Trophoblast cell (in vitro differentiated cells and primary cell): Measurements from ENCODE around the gene FSTL4.

Source experiments
- DNase-seq, 2 donors: peaks; one replicate each; pipeline ENCODE4 v3.0.0-alpha.2; 2016
- H2AFZ ChIP-seq: 2 replicates; pipeline ENCODE4 v1.6.1; 2013; ENCODE audit warnings: low read length, moderate library complexity, mild to moderate bottlenecking; ENCODE audit not compliant: insufficient read depth, poor library complexity
- H2AK5ac ChIP-seq: 2 replicates; pipeline ENCODE4 v1.6.1; 2013; ENCODE audit warnings: mild to moderate bottlenecking, low read length
- H2BK120ac ChIP-seq: 2 replicates; pipeline ENCODE4 v1.6.1; 2013; ENCODE audit warnings: low read length, mild to moderate bottlenecking, moderate library complexity; ENCODE audit not compliant: insufficient read depth, poor library complexity
- H2BK12ac ChIP-seq: 2 replicates; pipeline ENCODE4 v1.6.1; 2013; ENCODE audit warnings: mild to moderate bottlenecking, low read length, moderate library complexity
- H2BK5ac ChIP-seq: 2 replicates; pipeline ENCODE4 v1.6.1; 2013; ENCODE audit warnings: low read length, low read depth, moderate library complexity, mild to moderate bottlenecking; ENCODE audit not compliant: poor library complexity
- H3K14ac ChIP-seq: 2 replicates; pipeline ENCODE4 v1.6.1; 2013; ENCODE audit warnings: mild to moderate bottlenecking, low read length
- H3K18ac ChIP-seq: 2 replicates; pipeline ENCODE4 v1.6.1; 2013; ENCODE audit warnings: mild to moderate bottlenecking, low read length
- H3K23ac ChIP-seq: 2 replicates; pipeline ENCODE4 v1.6.1; 2013; ENCODE audit warnings: low read length
- H3K27ac ChIP-seq: 2 replicates; pipeline ENCODE4 v1.5.1; 2013; ENCODE audit warnings: low read depth, mild to moderate bottlenecking, inconsistent platforms, low read length, moderate library complexity
- H3K27me3 ChIP-seq: 2 replicates; pipeline ENCODE4 v1.6.1; 2013; ENCODE audit warnings: inconsistent platforms, mild to moderate bottlenecking, low read length, moderate library complexity; ENCODE audit not compliant: insufficient read depth
- H3K36me3 ChIP-seq, 2 experiments: 1 replicate in 1 of 2; 2 replicates in 1 of 2; pipeline ENCODE4 v1.6.1; 2013; ENCODE audit warnings: low read length in 2 of 2, mild to moderate bottlenecking in 2 of 2, moderate library complexity in 1 of 2; ENCODE audit not compliant: insufficient read depth in 2 of 2, control insufficient read depth in 1 of 2
- H3K4ac ChIP-seq: 2 replicates; pipeline ENCODE4 v1.6.1; 2013; ENCODE audit warnings: low read depth, mild to moderate bottlenecking, low read length, moderate library complexity
- H3K4me1 ChIP-seq, 2 experiments: 1 replicate in 1 of 2; 2 replicates in 1 of 2; pipeline ENCODE4 v1.6.1; 2013; ENCODE audit warnings: low read length in 2 of 2, mild to moderate bottlenecking in 2 of 2, moderate library complexity in 1 of 2; ENCODE audit not compliant: insufficient read depth in 2 of 2, control insufficient read depth in 1 of 2
- H3K4me2 ChIP-seq: 2 replicates; pipeline ENCODE4 v1.6.1; 2013; ENCODE audit warnings: inconsistent platforms, mild to moderate bottlenecking, low read length, moderate library complexity
- H3K4me3 ChIP-seq: 2 replicates; pipeline ENCODE4 v1.5.1; 2013; ENCODE audit warnings: mild to moderate bottlenecking, low read depth, low read length, inconsistent platforms
- H3K79me1 ChIP-seq: one replicate; pipeline ENCODE4 v1.6.1; 2013; ENCODE audit warnings: low read length
- H3K79me2 ChIP-seq: 2 replicates; pipeline ENCODE4 v1.6.1; 2013; ENCODE audit warnings: low read length, mild to moderate bottlenecking; ENCODE audit not compliant: control insufficient read depth, insufficient read depth, poor library complexity
- H3K9ac ChIP-seq: 2 replicates; pipeline ENCODE4 v1.6.1; 2013; ENCODE audit warnings: mild to moderate bottlenecking, low read length
- H3K9me3 ChIP-seq: 2 replicates; pipeline ENCODE4 v1.6.1; 2013; ENCODE audit warnings: low read depth, mild to moderate bottlenecking, control low read depth, inconsistent platforms, low read length; ENCODE audit not compliant: insufficient read depth
- H4K12ac ChIP-seq: 2 replicates; pipeline ENCODE4 v1.6.1; 2013; ENCODE audit warnings: low read depth, mild to moderate bottlenecking, low read length, moderate library complexity
- H4K8ac ChIP-seq: 2 replicates; pipeline ENCODE4 v1.6.1; 2013; ENCODE audit warnings: low read depth, mild to moderate bottlenecking, low read length, moderate library complexity
- H4K91ac ChIP-seq: one replicate; pipeline ENCODE4 v1.6.1; 2013; ENCODE audit warnings: low read depth, mild to moderate bottlenecking, low read length, moderate library complexity
- WGBS: extraction: QIAGEN DNeasy Blood & Tissue Kit; methylation state at CpG from one replicate; pipeline ENCODE4 v1.1.7; 2013; ENCODE audit warnings: missing lambda C conversion rate; ENCODE audit not compliant: insufficient read length, insufficient coverage; ENCODE audit errors: extremely low coverage; 5-methylcytosine and 5-hydroxymethylcytosine counted together

FSTL4 gene

GRCh38 chr5:133454442-133454841 lies 157.9 kb downstream of the FSTL4 start:
- WGBS: no CpG with 5 or more reads among the region's 9 CpGs
- Histone ChIP-seq H2AK5ac (no peak overlapping the region), H4K8ac (no peak overlapping the region), H4K91ac (no peak overlapping the region), H3K14ac (no peak overlapping the region), H3K27ac (no peak overlapping the region), H3K79me1 (no peaks in the 10 kb centered on the region), H2BK120ac (no peak overlapping the region), H3K4ac (no peak overlapping the region), H3K23ac (no peak overlapping the region), H3K27me3 (no peaks in the 10 kb centered on the region), H3K9me3 (peaks cover 1% of the 10 kb centered on the region), H3K9ac (no peak overlapping the region), H3K79me2 (no peaks in the 10 kb centered on the region), H4K12ac (no peak overlapping the region), H2BK12ac (no peak overlapping the region), H3K4me2 (no peak overlapping the region), H2BK5ac (no peak overlapping the region), H3K18ac (no peak overlapping the region), H3K36me3 (no peaks in the 10 kb centered on the region), H2AFZ (no peak overlapping the region), H3K4me3 (no peak overlapping the region), H3K4me1 (peaks cover 7 to 11% of the 10 kb centered on the region in 2 experiments)
- no peak for DNase-seq

GRCh38 chr5:133453831-133454230 lies 158.5 kb downstream of the FSTL4 start:
- Histone ChIP-seq H2AFZ (no peak overlapping the region), H2AK5ac (no peak overlapping the region), H3K9me3 (peaks cover 1% of the 10 kb centered on the region), H3K23ac (no peak overlapping the region), H3K79me1 (no peaks in the 10 kb centered on the region), H3K4me2 (no peak overlapping the region), H3K4ac (no peak overlapping the region), H3K9ac (no peak overlapping the region), H3K18ac (no peak overlapping the region), H3K36me3 (no peaks in the 10 kb centered on the region), H4K12ac (no peak overlapping the region), H2BK12ac (no peak overlapping the region), H2BK120ac (no peak overlapping the region), H3K4me3 (no peak overlapping the region), H3K27ac (no peak overlapping the region), H4K91ac (no peak overlapping the region), H3K4me1 (peaks cover 7 to 11% of the 10 kb centered on the region in 2 experiments), H2BK5ac (no peak overlapping the region), H3K79me2 (no peaks in the 10 kb centered on the region), H4K8ac (no peak overlapping the region), H3K14ac (no peak overlapping the region), H3K27me3 (no peaks in the 10 kb centered on the region)
- no peak for DNase-seq
- no CpG with 5 or more reads among the region's 2 CpGs for WGBS

- DNase-seq: no peak
- Histone ChIP-seq H2AK5ac (no peak overlapping the region), H3K14ac (no peak overlapping the region), H3K79me1 (no peaks in the 10 kb centered on the region), H3K4me3 (no peak overlapping the region), H2BK5ac (no peak overlapping the region), H2BK120ac (no peak overlapping the region), H3K36me3 (no peaks in the 10 kb centered on the region), H3K18ac (no peak overlapping the region), H4K8ac (no peak overlapping the region), H2AFZ (no peak overlapping the region), H3K4ac (no peak overlapping the region), H3K4me1 (peaks cover 7 to 9% of the 10 kb centered on the region in 2 experiments), H2BK12ac (no peak overlapping the region), H3K23ac (no peak overlapping the region), H3K27me3 (no peaks in the 10 kb centered on the region), H3K79me2 (no peaks in the 10 kb centered on the region), H4K12ac (no peak overlapping the region), H3K27ac (no peak overlapping the region), H3K9ac (no peak overlapping the region), H3K4me2 (no peak overlapping the region), H3K9me3 (peaks cover 1% of the 10 kb centered on the region), H4K91ac (no peak overlapping the region)
- no CpG with 5 or more reads among the region's 4 CpGs for WGBS
These were observed 159.1 kb downstream of the FSTL4 start for GRCh38 chr5:133453084-133453780.

GRCh38 chr5:133451926-133452325 lies 160.4 kb downstream of the FSTL4 start:
- Histone ChIP-seq H3K23ac (no peak overlapping the region), H3K36me3 (no peaks in the 10 kb centered on the region), H3K9me3 (peaks cover 1% of the 10 kb centered on the region), H3K4ac (no peak overlapping the region), H3K79me2 (no peaks in the 10 kb centered on the region), H2AFZ (no peak overlapping the region), H4K8ac (no peak overlapping the region), H3K27me3 (no peaks in the 10 kb centered on the region), H2BK12ac (no peak overlapping the region), H4K12ac (no peak overlapping the region), H3K9ac (no peak overlapping the region), H3K14ac (no peak overlapping the region), H3K27ac (no peak overlapping the region), H3K18ac (no peak overlapping the region), H4K91ac (no peak overlapping the region), H3K79me1 (no peaks in the 10 kb centered on the region), H3K4me2 (no peak overlapping the region), H3K4me3 (no peak overlapping the region), H2BK120ac (no peak overlapping the region), H3K4me1 (peaks cover 0 to 2% of the 10 kb centered on the region in 2 experiments), H2AK5ac (no peak overlapping the region), H2BK5ac (no peak overlapping the region)
- no CpG with 5 or more reads among the region's 1 CpG for WGBS
- no peak for DNase-seq
